Right ventricle myocardium superior (tissue), 1 donor: Measurements from ENCODE around the gene TMEM123. TPM values are rescaled to one million over a fixed set of nuclear protein-coding genes. Genes with fewer than 3 reads are reported as not detected.

Source experiments
- ATAC-seq: fragments of 200-7000 bp; cut with Tn5 transposase; one replicate; pipeline ENCODE4 v1.9.1; 2020; ENCODE audit warnings: mild to moderate bottlenecking; ENCODE audit not compliant: poor library complexity
- DNase-seq: peaks from one replicate; pipeline ENCODE4 v3.0.0-alpha.2; 2020
- intact Hi-C: fragments of 100-400 bp; cut with DNase I; formaldehyde crosslinking; loops from one replicate; pipeline ENCODE4 v1.11.2; 2022
- total RNA-seq: library from RNA; stranded (reverse); fragmentation: NEBNext Ultra II Directional; extraction: Animal tissue kit (Norgen Biotek cat#: 25700); gene quantifications from one replicate; pipeline ENCODE4 v1.2.1, GENCODE V29; 2021
- donor health status: DM: no; HTN: yes; CAD: no; lungs with severe emphysema.

TMEM123 gene
- total RNA-seq, 1 donor from 2014 or later: 63.0 TPM

GRCh38 chr11:102476812-102477211 is 24.2 kb upstream of the TMEM123 start:
- ATAC-seq: peak; percentile 95
- peak; percentile 56 for DNase-seq
- intact Hi-C loops: no loop called here

GRCh38 chr11:102476069-102476468 is 23.5 kb upstream of the TMEM123 start:
- peak; percentile 37 for ATAC-seq
- intact Hi-C loops: no loop called here
- DNase-seq: no peak

- intact Hi-C loops: no loop called here
- no peak for ATAC-seq
- DNase-seq: no peak
These were observed 21.0 kb upstream of the TMEM123 start for GRCh38 chr11:102473543-102473942.

GRCh38 chr11:102472127-102472526 is 19.6 kb upstream of the TMEM123 start:
- intact Hi-C loops: no loop called here
- no peak for ATAC-seq
- no peak for DNase-seq

- DNase-seq: no peak
- intact Hi-C loops: no loop called here
- no peak for ATAC-seq
These were observed 18.9 kb upstream of the TMEM123 start for GRCh38 chr11:102471474-102471873.

GRCh38 chr11:102470251-102470650 is 17.7 kb upstream of the TMEM123 start:
- ATAC-seq: no peak
- no peak for DNase-seq
- intact Hi-C loops: no loop called here

- no peak for DNase-seq
- intact Hi-C loops: no loop called here
- no peak for ATAC-seq
These were observed 16.7 kb upstream of the TMEM123 start for GRCh38 chr11:102469196-102469821.

- intact Hi-C loops: no loop called here
- DNase-seq: no peak
- no peak for ATAC-seq
These were observed 16.1 kb upstream of the TMEM123 start for GRCh38 chr11:102468616-102469195.

GRCh38 chr11:102467853-102468580 is 15.5 kb upstream of the TMEM123 start:
- no peak for ATAC-seq
- intact Hi-C loops: no loop called here
- DNase-seq: no peak

GRCh38 chr11:102467080-102467708 is 14.6 kb upstream of the TMEM123 start:
- ATAC-seq: no peak

GRCh38 chr11:102465696-102466095 is 13.1 kb upstream of the TMEM123 start:
- intact Hi-C loops: no loop called here
- ATAC-seq (no peak), DNase-seq (no peak)

More at GRCh38 chr11:102467080-102467708, 14.6 kb upstream of the TMEM123 start:
- intact Hi-C loops: no loop called here
- DNase-seq: no peak

- DNase-seq (no peak), ATAC-seq (no peak)
- intact Hi-C loops: no loop called here
These were observed 12.4 kb upstream of the TMEM123 start for GRCh38 chr11:102464859-102465500.

- intact Hi-C loops: no loop called here
- no peak for ATAC-seq
- DNase-seq: no peak
These were observed 11.5 kb upstream of the TMEM123 start for GRCh38 chr11:102464037-102464436.

- no peak for DNase-seq
- intact Hi-C loops: no loop called here
These were observed 10.0 kb upstream of the TMEM123 start for GRCh38 chr11:102462610-102463009.

GRCh38 chr11:102459393-102459792 is 6.8 kb upstream of the TMEM123 start:
- intact Hi-C loops: no loop called here
- ATAC-seq: no peak
- DNase-seq: no peak

More at GRCh38 chr11:102462610-102463009, 10.0 kb upstream of the TMEM123 start:
- ATAC-seq: no peak

- intact Hi-C loops: no loop called here
- DNase-seq (no peak), ATAC-seq (no peak)
These were observed 6.0 kb upstream of the TMEM123 start for GRCh38 chr11:102458548-102458947.

GRCh38 chr11:102457865-102458264 is 5.3 kb upstream of the TMEM123 start:
- no peak for ATAC-seq
- DNase-seq: no peak
- intact Hi-C loops: no loop called here

- intact Hi-C loops: no loop called here
- no peak for DNase-seq
- ATAC-seq: no peak
These were observed 4.6 kb upstream of the TMEM123 start for GRCh38 chr11:102457056-102457677.

- DNase-seq (no peak), ATAC-seq (no peak)
- intact Hi-C loops: no loop called here
These were observed 3.8 kb upstream of the TMEM123 start for GRCh38 chr11:102456381-102456780.
